Stimulated activated naive CD8-positive, alpha-beta T cell treated with anti-CD3 and anti-CD28 coated beads, Interleukin-15, Interleukin-2, amounts not matched to agents 100 U/mL and 50 U/mL, for 24 hours (primary cell): ENCODE measurements around the gene ARHGAP22.

Experiments
- ATAC-seq: fragments of 150-1000 bp; cut with Tn5 transposase; one replicate; pipeline ENCODE4 v1.10.0; 2021
- DNase-seq: peaks from one replicate; pipeline ENCODE4 v3.0.0; 2021

The ARHGAP22 gene

DNA sequence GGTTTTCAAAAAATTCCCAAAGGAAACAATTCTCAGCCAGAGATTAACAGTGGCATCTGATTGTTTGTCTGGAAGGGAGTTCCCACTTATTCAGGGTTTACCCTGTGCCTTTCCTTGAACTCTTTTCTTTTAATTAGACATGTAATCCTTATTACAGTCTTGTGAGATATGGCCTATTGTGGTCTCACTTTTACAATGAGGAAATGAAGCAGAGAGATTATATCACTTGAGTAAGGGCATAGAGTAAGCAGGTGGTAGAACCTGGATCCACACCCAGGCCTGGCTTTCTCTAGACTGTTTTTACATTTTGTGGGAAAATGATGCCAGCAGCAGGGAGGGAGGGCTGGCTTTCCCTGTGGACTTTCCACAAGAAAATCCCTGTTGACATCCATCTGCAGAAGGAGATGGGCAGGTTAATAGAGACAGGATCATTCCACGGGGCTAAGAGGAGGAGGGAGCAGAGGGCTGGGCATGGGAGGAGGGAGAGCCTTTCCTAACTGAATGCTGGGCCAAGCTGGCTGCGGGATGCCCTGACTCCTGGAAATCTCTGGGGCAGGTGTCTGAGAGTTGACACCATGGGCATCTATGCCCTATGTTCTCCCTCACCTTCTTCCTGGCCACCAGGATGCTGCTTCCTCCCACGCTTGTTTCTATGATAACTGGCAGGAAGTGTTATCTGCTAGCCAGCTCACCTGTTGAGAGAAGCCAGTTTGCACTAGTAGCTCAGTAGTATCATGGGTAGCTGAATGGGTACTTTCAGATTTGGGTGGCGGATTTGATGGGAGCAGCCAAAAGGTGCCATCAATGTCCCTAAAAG, 28.7 kb upstream of the ARHGAP22 start:
- no peak for ATAC-seq
- DNase-seq, result no peak

DNA sequence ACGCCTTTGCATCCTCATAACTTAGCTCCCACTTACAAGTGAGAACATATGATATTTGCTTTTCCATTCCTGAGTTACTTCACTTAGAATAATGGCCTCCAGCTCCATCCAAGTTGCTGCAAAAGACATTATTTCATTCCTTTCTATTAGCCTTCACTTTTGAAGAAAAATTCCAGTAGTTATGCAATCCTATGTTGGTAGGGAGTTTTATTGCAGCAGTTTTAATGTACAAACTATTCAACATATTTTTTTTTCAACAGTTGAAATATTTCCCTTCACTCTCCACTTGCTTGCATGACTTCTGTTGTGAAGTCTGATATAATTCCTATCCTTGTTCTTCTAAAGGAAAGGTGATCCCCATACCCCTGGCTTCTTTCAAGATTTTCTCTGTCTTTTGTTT, 27.3 kb upstream of the ARHGAP22 start:
- no peak for ATAC-seq
- no peak for DNase-seq

DNA sequence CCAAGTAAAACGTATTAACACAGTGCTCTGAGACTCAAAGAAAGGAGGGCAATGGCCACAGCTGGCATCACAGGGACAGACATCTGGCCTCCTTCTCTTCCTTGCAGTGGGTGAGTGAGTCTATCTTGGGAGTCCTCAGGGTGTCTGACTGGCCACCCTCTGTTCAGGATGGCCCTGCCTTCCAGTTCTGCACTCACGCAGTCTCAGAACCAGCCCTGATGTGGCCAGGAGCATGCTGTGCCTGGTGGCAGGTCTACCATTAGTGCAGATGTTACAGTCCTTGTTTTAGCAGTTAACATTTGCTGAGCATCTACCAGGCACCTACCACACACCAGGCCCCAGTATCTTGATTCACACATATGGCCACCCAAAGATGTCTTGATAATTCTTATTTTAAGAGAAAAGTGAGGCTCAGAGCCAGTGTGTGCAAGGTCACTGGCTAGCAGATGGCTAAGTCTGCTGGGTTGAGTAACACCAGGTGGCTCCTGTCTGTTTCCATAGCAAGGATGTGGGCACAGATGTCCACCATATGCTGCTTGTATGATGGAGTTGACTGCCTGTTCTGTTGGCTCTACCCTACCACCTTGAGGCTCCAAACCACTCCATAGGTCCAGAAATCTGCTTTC, 23.2 kb upstream of the ARHGAP22 start:
- ATAC-seq (no peak), DNase-seq (no peak)

DNA sequence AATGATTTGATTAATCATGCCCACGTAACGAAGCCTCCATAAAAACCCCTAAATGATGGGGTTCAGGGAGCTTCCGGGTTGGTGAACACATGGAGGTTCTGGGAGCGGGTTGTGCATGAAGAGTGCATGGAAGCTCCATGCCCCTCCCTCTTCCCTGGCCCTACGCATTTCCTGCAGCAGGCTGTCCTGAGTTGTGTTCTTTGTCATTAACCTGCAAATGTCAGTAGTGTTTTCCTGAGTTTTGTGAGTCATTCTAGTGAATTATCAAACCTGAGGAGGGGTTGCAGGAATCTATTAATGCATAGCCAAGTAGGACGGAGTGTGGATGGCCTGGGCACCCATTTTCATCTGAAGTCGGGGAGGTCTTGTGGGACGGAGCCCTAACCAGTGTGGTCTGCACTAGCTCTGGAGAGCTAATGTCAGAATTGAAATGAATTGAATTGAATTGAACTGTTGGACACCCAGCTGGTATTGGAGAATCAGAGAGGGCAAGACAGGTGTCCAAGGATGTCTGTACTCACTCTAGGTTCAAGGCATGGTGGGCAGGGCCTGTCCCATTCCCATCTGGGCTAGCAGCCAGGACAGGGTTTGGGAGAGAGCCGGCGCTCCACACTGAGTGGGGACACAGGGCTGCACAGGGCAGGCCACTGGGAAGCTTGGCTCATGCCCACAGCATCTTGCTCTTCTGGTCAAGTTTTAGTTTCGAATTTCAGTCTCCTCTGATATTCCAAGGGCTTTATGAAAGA, 22.3 kb upstream of the ARHGAP22 start:
- ATAC-seq, result peak; percentile 45

DNA sequence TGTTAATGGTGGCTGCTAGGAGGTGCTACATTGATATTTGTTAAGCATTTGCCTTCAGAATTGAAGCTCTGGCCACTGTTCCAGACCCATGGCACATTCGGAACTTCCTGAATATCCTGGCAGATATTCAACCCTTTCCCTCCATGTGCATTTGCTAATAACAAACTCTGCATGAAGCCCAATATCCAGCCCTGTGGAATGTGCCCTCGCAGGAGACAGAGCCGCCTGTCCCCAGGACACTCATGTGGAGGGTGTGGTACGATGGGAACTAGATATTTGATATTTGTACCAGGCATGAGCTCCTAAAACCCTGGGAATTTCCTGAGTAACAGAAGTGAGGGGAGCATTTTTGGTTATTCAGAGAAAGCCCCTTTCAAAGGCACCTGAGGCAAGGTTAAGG, 21.6 kb upstream of the ARHGAP22 start:
- DNase-seq, result no peak
- ATAC-seq, result no peak

More for the DNA sequence above, 22.3 kb upstream of the ARHGAP22 start:
- no peak for DNase-seq

DNA sequence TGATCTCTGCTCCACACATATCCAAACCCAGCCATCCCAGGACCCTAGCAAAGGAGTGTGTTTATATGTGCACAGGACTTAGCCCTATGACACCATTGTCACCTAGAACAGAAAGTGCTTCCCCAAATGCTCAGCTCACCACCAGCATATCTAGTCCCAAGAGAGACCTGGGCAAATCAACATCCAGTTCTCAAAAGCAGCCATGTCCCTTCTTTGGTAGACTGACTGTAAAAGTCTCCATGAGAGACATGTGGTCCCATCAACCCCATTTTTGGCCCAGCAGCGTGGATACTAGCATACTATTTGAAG, 20.9 kb upstream of the ARHGAP22 start:
- no peak for ATAC-seq
- DNase-seq, result no peak

DNA sequence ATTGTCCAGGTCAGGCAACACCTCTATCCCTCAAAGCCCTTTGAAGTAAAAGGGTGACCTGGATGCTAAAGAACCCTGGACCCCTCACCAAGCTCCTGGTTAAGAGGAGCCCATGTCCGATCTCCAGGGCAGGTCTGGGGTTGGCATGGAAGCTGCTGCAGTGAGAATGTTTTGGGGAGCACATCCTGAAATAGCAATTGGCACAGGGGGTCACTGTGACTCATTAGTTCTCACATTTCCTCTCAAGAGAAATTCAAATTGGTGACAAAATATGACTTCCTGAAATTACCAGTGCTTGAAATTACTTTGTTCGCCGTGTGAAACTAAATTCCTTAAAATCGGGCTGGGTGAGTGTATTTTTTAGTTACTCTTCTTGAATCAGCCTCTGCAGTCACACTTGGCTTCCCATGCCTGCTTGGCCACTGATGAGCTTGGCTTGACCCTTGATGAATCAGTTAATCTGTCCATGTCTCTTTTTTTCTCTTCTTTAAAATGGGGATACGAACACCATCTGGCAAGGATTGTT, 18.8 kb upstream of the ARHGAP22 start:
- DNase-seq, result no peak

DNA sequence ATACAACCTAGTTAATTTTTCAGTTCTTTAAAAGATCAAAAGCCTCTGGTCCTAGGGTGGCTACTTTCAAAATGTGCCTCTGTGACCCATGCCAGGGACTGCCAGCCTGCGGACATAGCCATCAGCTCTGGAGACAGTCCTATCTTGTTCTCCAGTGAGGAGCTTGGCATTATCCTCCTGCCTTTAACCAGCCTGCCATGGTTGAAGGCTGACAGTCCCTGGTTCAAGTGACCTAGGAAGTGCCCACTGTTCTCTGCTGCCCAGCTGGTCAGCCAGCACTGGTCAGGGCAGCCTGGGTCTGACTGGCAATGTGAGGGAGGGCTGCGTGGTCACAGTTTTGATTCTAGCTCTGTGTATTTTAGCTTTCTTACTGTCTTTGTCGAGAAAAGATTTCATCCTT, 18.1 kb upstream of the ARHGAP22 start:
- DNase-seq (no peak), ATAC-seq (no peak)

More for the DNA sequence above, 18.8 kb upstream of the ARHGAP22 start:
- ATAC-seq, result no peak

DNA sequence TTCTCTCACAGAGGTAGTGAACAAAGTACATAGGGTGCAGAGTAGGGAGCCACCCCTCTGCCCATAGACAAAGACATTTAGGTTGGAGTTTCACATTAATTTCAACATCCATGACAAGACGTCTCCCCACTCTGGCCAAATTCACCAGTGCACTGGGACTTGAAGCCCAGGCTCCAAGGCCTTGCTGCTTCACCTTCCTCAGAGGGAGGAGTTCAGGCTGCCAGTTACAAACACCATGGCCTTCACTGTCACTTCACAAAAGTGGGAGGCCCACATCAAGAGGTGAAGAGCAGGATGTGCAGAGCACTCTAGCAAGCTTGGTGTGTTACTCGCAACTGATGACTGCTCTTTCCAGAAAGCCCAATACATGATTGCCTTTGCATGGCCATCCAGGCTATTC, 15.8 kb upstream of the ARHGAP22 start:
- DNase-seq (no peak), ATAC-seq (no peak)

DNA sequence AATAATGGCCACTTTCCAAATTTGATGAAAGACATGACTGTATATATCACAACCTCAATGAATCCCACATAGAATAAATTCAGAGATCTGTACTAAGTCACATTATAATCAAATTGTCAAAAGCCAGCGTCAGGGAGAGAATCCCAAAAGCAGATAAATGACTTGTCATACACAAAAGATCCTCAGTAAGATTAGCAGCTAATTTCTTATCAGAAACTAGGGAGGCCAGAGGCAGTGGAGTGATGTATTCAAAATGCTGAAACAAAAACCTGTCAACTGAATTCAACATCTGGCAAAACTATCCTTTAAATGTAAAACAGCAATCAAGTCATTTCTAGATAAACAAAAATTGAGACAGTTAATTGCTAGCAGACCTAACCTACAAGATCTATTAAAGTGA, 11.6 kb upstream of the ARHGAP22 start:
- no peak for ATAC-seq
- DNase-seq, result no peak

DNA sequence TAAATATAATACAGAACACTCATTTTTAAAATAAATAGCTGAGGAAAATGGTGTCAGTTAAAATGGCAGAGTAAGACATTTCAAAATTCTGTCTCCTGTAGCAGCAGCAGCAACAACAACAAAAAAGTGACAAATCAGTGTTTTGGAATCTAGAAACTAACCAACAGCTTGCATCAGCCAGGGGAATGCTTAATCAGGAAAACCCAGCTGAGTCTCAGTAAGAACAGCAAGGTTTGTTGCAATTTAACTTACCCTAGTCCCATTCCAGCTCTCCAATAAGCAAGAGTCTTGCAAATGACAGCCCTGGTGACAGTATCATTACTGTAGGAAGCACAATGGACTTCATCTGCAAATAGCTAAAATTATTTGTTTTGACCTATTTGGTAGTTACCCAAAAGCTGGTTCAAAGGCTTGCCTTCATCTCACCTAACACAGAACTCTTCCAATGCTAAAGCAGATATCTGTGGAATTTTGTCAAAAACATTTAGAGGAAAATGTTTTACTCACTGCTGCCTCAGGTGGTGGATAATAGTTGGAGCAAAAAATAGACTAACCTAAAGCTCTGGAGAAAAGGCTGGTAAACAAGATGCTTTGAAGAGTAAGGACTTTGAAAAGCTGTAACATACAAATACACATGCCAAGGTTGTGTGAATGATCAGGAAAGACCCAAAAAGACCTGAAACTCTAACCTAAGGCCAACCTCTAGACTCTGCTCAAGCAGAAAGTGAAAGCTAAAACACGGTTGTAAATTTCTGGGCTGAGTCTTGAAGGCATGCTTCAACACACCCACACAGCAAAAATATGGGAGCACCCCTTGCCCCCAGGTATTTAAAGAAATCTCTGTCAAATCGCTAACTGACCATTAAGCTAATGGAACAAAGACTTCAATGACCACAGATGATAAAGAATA, 9.9 kb upstream of the ARHGAP22 start:
- no peak for ATAC-seq
- DNase-seq, result no peak

DNA sequence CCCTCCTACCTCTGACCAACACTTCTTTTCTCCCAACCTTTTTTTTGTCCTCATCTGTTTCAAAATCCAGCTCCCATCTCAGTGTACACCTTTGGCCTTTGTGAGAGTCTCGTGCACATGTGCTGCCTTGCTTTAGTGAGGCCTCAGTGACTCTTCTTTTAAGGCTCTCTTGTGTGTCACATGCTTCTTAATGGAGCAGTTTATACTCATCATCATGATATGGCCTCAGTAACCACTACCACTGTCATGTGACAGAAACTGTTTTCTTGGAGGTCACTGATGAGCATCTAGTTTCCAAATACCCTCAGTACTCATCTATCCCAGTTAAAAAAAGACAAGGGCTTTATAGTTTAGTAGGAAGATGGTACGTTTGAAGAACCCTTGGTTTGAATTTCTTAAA, 8.1 kb upstream of the ARHGAP22 start:
- DNase-seq (no peak), ATAC-seq (no peak)

DNA sequence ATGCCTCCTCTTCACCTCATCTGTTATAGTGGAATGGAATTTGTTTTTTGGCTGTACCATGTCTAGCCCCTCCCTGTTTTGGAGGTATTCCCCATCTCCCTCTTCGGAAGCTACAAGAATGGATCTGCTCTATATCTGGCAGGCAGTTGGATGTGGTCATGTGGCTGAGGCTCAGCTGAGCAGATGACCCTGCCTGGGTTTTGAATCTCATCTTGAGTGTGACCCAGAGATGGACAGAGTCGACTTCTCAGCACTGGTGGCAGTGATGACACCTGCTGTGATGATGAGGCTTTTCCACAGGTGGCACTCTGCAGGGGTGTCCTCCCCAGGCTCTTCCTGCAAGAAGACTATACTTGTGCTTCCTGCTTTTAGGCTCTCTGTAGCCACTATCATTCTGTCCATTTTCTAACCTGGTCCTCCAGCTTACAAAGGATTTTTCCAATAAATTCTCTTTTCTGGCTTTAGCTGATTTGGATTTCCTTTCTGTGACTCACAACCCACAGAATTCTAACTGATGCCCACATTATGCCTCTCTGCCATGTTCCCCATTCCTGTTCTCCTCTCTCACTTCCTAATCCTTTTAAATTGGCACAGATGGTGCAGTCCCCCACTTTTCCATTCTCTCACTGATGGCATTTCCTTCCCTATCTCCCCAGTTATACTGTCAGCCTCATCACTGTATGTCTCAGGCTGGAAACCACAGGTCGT, 7.5 kb upstream of the ARHGAP22 start:
- ATAC-seq, result no peak
- DNase-seq, result no peak

DNA sequence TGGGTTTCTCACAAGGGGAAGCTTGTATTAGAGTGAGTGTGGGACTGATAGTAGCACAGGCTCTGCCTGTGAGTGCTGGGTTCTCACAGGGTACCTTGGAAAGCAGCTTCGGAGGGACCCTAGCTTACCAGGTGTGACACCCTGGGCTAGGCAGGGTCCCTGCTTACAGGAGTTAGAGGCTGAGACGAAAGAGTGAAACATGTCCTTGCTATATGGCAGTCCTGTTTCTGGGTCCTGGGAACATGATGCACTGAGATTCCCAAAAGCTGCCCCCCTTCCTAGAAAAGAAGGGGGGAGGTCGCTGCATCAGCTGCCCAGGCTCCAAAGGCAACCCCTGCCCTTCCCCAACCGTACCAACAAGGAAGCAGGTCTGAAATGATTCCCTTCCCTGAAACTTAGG, 6.3 kb upstream of the ARHGAP22 start:
- ATAC-seq, result no peak
- DNase-seq, result no peak

DNA sequence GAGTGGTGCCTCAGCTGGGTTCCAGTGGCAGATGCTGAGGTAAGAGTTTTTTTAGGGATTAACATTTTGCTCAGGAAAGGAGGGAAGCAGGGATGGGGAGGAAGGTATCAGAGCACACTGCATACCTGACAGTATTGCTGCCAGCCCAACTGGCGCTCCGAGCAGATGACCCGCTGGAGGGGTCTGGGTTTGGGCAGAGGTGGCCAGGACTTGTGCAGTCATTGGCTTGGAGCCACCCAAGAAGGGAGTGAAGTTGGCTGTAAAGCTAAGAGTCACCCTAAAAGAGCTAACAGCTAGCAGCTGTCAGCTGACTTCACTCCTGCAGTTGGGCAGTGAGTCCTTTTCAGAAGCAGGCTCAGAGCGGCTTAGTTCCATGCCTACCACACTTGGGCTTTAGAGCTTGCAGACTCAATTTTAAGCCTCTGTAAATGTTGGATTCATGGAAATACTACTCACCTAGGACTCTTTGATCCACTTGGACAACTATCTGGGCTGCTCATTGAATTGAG, 5.8 kb upstream of the ARHGAP22 start:
- DNase-seq (no peak), ATAC-seq (no peak)

DNA sequence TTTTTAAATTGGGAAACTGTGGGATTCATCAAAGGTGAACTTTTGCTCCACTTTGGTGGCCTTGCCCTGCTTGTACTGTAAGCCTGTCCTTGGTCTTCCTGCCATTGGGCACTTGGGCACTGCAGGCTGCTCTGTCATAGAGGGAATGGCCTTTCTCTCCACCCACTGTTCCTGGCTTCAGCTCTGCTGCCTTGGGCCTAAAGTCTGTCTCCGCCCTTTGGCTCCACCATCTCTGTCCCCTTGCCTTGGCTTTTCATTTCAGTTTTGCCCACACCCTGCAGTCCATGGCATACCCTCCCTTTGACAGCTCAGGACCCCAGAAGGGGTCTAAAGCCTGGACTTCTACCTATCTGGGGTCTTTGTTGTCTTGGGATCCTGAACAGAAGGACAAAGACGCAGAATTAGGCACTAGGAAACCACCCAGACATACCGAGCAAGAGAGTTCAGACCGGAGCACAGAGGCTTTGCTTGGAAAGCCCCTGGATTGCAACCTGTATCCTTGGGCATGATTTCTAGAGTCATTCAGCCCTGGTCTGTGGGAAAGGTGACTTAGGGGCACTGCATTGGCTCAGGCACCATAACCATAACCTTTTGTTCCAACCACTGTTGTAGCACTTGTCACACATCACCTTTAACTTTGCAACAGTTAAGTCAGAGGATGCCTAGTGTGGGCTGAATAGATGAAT, 5.2 kb upstream of the ARHGAP22 start:
- DNase-seq (no peak), ATAC-seq (peak; percentile 17)

DNA sequence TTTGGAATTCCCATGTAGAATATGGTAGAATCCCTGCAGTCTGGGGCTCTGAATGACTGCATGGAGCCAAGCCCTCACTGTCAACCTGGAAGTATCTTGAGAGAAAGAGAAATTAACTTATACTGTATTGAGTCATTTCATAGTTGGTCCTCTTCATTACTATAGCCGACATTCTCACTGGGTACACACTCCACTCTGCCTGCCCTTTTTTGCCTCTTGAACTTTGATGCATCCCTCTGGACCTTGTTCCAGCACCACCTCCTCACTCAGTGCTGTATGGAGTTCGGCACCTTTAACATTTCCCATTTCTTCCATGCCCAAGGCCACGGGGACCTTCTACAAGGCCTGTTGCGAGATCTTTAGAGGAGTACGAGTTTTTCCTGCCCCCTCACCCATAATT, 4.6 kb upstream of the ARHGAP22 start:
- DNase-seq (no peak), ATAC-seq (no peak)

DNA sequence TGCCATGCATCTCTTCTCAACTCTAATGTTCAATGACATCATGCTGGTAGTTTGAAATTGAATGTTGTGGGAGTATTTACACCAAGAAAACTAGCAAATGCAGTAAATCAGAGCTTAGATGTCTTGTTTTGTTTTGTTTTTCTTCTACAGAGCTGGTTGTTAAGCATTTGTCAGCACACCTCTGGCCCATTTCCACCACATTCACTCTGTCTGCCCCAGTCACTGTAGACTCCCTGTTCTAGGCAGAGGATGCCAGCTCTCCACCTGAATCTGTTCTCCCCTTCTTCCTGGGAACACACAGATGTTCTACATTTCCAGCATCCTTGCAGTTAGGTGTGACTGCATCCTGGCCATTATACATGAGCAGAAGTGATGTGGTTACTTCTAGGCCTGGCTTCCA, 4.1 kb upstream of the ARHGAP22 start:
- no peak for DNase-seq
- no peak for ATAC-seq

DNA sequence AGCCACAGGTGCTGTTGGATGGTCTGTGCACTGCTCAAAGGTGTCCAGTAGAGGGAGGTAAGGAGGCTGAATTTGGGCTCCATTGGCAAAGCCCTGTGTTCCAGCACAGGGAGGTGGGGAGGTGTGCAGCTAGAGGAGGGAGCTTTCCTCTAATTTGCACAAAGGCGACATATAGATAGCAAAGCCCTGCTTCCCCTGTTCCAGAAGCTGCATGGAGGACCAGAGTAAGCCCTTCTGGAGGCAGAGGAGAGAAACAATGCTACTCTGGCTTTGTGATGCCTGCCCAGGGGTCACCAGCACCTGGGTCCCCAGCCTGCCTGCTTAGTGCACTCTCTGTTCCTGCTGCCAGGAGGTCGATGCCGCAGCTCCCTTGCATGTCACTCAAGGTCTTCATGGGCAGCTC, 3.4 kb upstream of the ARHGAP22 start:
- ATAC-seq (peak; percentile 68), DNase-seq (peak; percentile 37)
